ENCODE data around the gene ABCA3.

Gene ABCA3

GRCh38 chr16:2333231-2333630, 7.3 kb downstream of the ABCA3 start:
- no peaks in the 10 kb centered on the region for H4K20me1 ChIP-seq (ENCODE audit: insufficient read depth, low read length)
- TF ChIP-seq CTCF (IDR thresholded peaks at IDR 0.05; ENCODE audit: low read length) = no peak
- TF ChIP-seq EZH2 (IDR thresholded peaks at IDR 0.05; ENCODE audit: borderline replicate concordance, low read length) = no peak
- H3K4me2 ChIP-seq (ENCODE audit: low read length) = no peak overlapping the region
- no peaks in the 10 kb centered on the region; the same call in 1 of the 2 replicates for H3K27me3 ChIP-seq (ENCODE audit: insufficient read depth, low read length)
- no peaks in the 10 kb centered on the region for H3K36me3 ChIP-seq (ENCODE audit: insufficient read depth, low read length)
- no peaks in the 10 kb centered on the region for H3K4me1 ChIP-seq (ENCODE audit: insufficient read depth, low read length, severe bottlenecking)
- no peak overlapping the region for H3K9ac ChIP-seq (ENCODE audit: low read length)
- H3K9me2 ChIP-seq (ENCODE audit: low read depth, low read length) = no peaks in the 10 kb centered on the region
- no peak overlapping the region for H2AFZ ChIP-seq (ENCODE audit: low read length)
- H3K27ac ChIP-seq (ENCODE audit: low read depth, low read length, poor library complexity, severe bottlenecking) = no peak overlapping the region
- no peaks in the 10 kb centered on the region for H3K9me3 ChIP-seq (ENCODE audit: low read length)
- no peaks in the 10 kb centered on the region for H3F3A ChIP-seq (ENCODE audit: insufficient read depth, low read length)
- H3K79me2 ChIP-seq (ENCODE audit: insufficient read depth, low read length) = no peaks in the 10 kb centered on the region
- no peak overlapping the region for H3K4me3 ChIP-seq (ENCODE audit: low read depth, low read length, poor library complexity, severe bottlenecking)

- Histone ChIP-seq H2AFZ (ENCODE audit: low read length) (no peak overlapping the region), H3F3A (ENCODE audit: insufficient read depth, low read length) (no peaks in the 10 kb centered on the region), H3K9me3 (ENCODE audit: low read length) (no peaks in the 10 kb centered on the region), H3K27me3 (ENCODE audit: insufficient read depth, low read length) (no peaks in the 10 kb centered on the region), H3K4me2 (ENCODE audit: low read length) (no peak overlapping the region), H3K9ac (ENCODE audit: low read length) (no peak overlapping the region), H4K20me1 (ENCODE audit: insufficient read depth, low read length) (no peaks in the 10 kb centered on the region), H3K36me3 (ENCODE audit: insufficient read depth, low read length) (no peaks in the 10 kb centered on the region), H3K27ac (ENCODE audit: low read depth, low read length, poor library complexity, severe bottlenecking) (no peak overlapping the region), H3K9me2 (ENCODE audit: low read depth, low read length) (no peaks in the 10 kb centered on the region), H3K79me2 (ENCODE audit: insufficient read depth, low read length) (no peaks in the 10 kb centered on the region), H3K4me1 (ENCODE audit: insufficient read depth, low read length, severe bottlenecking) (no peaks in the 10 kb centered on the region), H3K4me3 (ENCODE audit: low read depth, low read length, poor library complexity, severe bottlenecking) (no peak overlapping the region)
- TF ChIP-seq CTCF (IDR thresholded peaks at IDR 0.05; ENCODE audit: low read length) (no peak), EZH2 (IDR thresholded peaks at IDR 0.05; ENCODE audit: borderline replicate concordance, low read length) (no peak)
Observed at GRCh38 chr16:2331931-2332267, 8.6 kb downstream of the ABCA3 start.

GRCh38 chr16:2331199-2331930, 9.2 kb downstream of the ABCA3 start:
- H3K9ac ChIP-seq (ENCODE audit: low read length) = no peak overlapping the region
- H3K79me2 ChIP-seq (ENCODE audit: insufficient read depth, low read length) = no peaks in the 10 kb centered on the region
- no peaks in the 10 kb centered on the region for H3F3A ChIP-seq (ENCODE audit: insufficient read depth, low read length)
- no peaks in the 10 kb centered on the region for H4K20me1 ChIP-seq (ENCODE audit: insufficient read depth, low read length)
- H3K9me2 ChIP-seq (ENCODE audit: low read depth, low read length) = no peaks in the 10 kb centered on the region
- H2AFZ ChIP-seq (ENCODE audit: low read length) = no peak overlapping the region
- H3K4me3 ChIP-seq (ENCODE audit: low read depth, low read length, poor library complexity, severe bottlenecking) = no peak overlapping the region
- no peak overlapping the region for H3K4me2 ChIP-seq (ENCODE audit: low read length)
- no peaks in the 10 kb centered on the region for H3K9me3 ChIP-seq (ENCODE audit: low read length)
- no peak for TF ChIP-seq EZH2 (IDR thresholded peaks at IDR 0.05; ENCODE audit: borderline replicate concordance, low read length)
- TF ChIP-seq CTCF (IDR thresholded peaks at IDR 0.05; ENCODE audit: low read length) = no peak
- H3K4me1 ChIP-seq (ENCODE audit: insufficient read depth, low read length, severe bottlenecking) = no peaks in the 10 kb centered on the region
- H3K36me3 ChIP-seq (ENCODE audit: insufficient read depth, low read length) = no peaks in the 10 kb centered on the region
- H3K27ac ChIP-seq (ENCODE audit: low read depth, low read length, poor library complexity, severe bottlenecking) = no peak overlapping the region
- H3K27me3 ChIP-seq (ENCODE audit: insufficient read depth, low read length) = no peaks in the 10 kb centered on the region

Data from OCI-LY1 (cell line).